Ovary (tissue), 9 donors: Measurements from ENCODE around the gene DPH6. TPM values are rescaled to one million over a fixed set of nuclear protein-coding genes. Genes with fewer than 3 reads are reported as not detected.

ENCODE experiments used
- DNase-seq, 5 donors: peaks; one replicate each; pipeline ENCODE4 v3.0.0-alpha.2; 2019 to 2020
- H3K27ac ChIP-seq, 2 donors: fragments of 200-600 bp; one replicate each; pipeline versions ENCODE4 v1.5.1 to v1.8.0; 2019 to 2022
- H3K27me3 ChIP-seq: fragments of 200-600 bp; one replicate; pipeline ENCODE4 v1.8.0; 2022
- H3K36me3 ChIP-seq: fragments of 200-600 bp; sonication (generic); one replicate; pipeline ENCODE4 v1.5.1; 2019
- H3K4me1 ChIP-seq: one replicate; pipeline ENCODE4 v1.8.1; 2013; ENCODE audit warnings: mild to moderate bottlenecking, moderate library complexity; ENCODE audit not compliant: insufficient read depth
- H3K4me3 ChIP-seq: fragments of 200-600 bp; sonication (generic); one replicate; pipeline ENCODE4 v1.5.1; 2017
- H3K9me3 ChIP-seq, 2 donors: fragments of 200-600 bp in 1 of 2; sonication (generic) in 1 of 2; one replicate each; pipeline versions ENCODE4 v1.5.1 to v1.8.1; 2013 to 2019; ENCODE audit warnings: mild to moderate bottlenecking in 1 of 2, moderate library complexity in 1 of 2
- CTCF ChIP-seq, 3 donors: fragments of 450-650 bp in 2 of 3; fragments of 200-600 bp in 1 of 3; IDR thresholded peaks; one replicate each; pipeline versions ENCODE4 v1.5.1 to v1.8.0; 2016 to 2022; ENCODE audit warnings: antibody characterized with exemption in 3 of 3, mild to moderate bottlenecking in 1 of 3
- EP300 ChIP-seq: sonication (generic); formaldehyde crosslinking; IDR thresholded peaks from one replicate; pipeline ENCODE4 v1.6.1; 2017; ENCODE audit warnings: antibody characterized with exemption
- POLR2A ChIP-seq: fragments of 450-650 bp; IDR thresholded peaks from one replicate; pipeline ENCODE4 v1.6.1; 2017; ENCODE audit warnings: antibody characterized with exemption, mild to moderate bottlenecking, moderate library complexity
- WGBS, 3 donors: extraction: QIAGEN DNeasy Blood & Tissue Kit in 1 of 3; methylation state at CpG; one replicate each; pipeline versions ENCODE4 v1.1.5 to v1.1.7; 2013 to 2017; 5-methylcytosine and 5-hydroxymethylcytosine counted together
- intact Hi-C, 4 donors: fragments of 100-400 bp; cut with DNase I; formaldehyde crosslinking; loops; one replicate each; pipeline versions ENCODE4 v1.11.0 to v1.15.1; 2022 to 2023
- polyA plus RNA-seq, 2 donors: library from polyadenylated mRNA; stranded (reverse); fragments of 200-250 nt in 1 of 2; fragments of 350-450 nt in 1 of 2; fragmentation: Illumina TruSeq in 1 of 2; extraction: RNeasy Lipid Tissue Mini Kit (QIAGEN cat#74804) in 1 of 2; gene quantifications; one replicate each; pipeline ENCODE4 v1.2.3, GENCODE V29; 2013 to 2014
- total RNA-seq, 7 donors: library from RNA; depleted of rRNA in 2 of 7; stranded (reverse); fragments of >200 nt in 2 of 7; fragmentation: NEBNext Ultra II Directional in 3 of 7; extraction: Animal tissue kit (Norgen Biotek cat#: 25700) in 3 of 7; gene quantifications; one replicate each; pipeline versions ENCODE4 v1.1.0 to v1.2.4, GENCODE V29; 2016 to 2023
- donor health status: DM: no; HTN: no; CAD: no; lungs with moderate emphysema.
- donor health status: DM: no; HTN: no; CAD: no.
- donor health status: Bipolar disorder and iron deficiency.
- donor health status: DM: yes; HTN: yes; CAD: no.
- donor health status: DM: no; HTN: no; CAD: no.
- donor health status: DM: yes; HTN: yes; CAD: no.

The DPH6 gene
- total and polyA plus RNA-seq, 9 donors, result 9.7 to 32.1 (median 24.2) TPM

GRCh38 chr15:35465783-35466182, 80.2 kb downstream of the DPH6 start:
- no peaks in the 10 kb centered on the region for H3K27me3 ChIP-seq
- intact Hi-C loops, result no loop called here
- no peak overlapping the region for H3K27ac ChIP-seq
- TF ChIP-seq CTCF (IDR thresholded peaks at IDR 0.05), result no peak
- no peak for TF ChIP-seq POLR2A
- no peak for TF ChIP-seq EP300
- no peaks in the 10 kb centered on the region for H3K4me1 ChIP-seq
- DNase-seq, result no peak
- no peaks in the 10 kb centered on the region for H3K36me3 ChIP-seq
- H3K4me3 ChIP-seq, result no peak overlapping the region
- H3K9me3 ChIP-seq, result no peaks in the 10 kb centered on the region

- no peak overlapping the region for H3K4me3 ChIP-seq
- no peak for TF ChIP-seq CTCF (IDR thresholded peaks at IDR 0.05)
- TF ChIP-seq EP300, result no peak
- TF ChIP-seq POLR2A, result no peak
- intact Hi-C loops, result no loop called here
- no peak for DNase-seq
- H3K27ac ChIP-seq, result no peak overlapping the region
- no peaks in the 10 kb centered on the region for H3K27me3 ChIP-seq
- H3K36me3 ChIP-seq, result no peaks in the 10 kb centered on the region
- 71 to 72% (median 72%) methylated on average over 4 of the region's 4 CpGs for WGBS, 3 donors
- H3K4me1 ChIP-seq, result no peaks in the 10 kb centered on the region
- no peaks in the 10 kb centered on the region for H3K9me3 ChIP-seq
These were observed 85.3 kb downstream of the DPH6 start for GRCh38 chr15:35460616-35461015.

GRCh38 chr15:35458176-35458856, 87.6 kb downstream of the DPH6 start:
- no peak for DNase-seq
- TF ChIP-seq CTCF (IDR thresholded peaks at IDR 0.05), result no peak
- TF ChIP-seq EP300, result no peak
- no peak for TF ChIP-seq POLR2A
- H3K4me3 ChIP-seq, result no peak overlapping the region
- no peaks in the 10 kb centered on the region for H3K4me1 ChIP-seq
- intact Hi-C loops, result no loop called here
- H3K27ac ChIP-seq, result no peak overlapping the region
- WGBS, 3 donors, result 95 to 98% (median 95%) methylated on average over 7 of the region's 7 CpGs
- no peaks in the 10 kb centered on the region for H3K9me3 ChIP-seq
- no peaks in the 10 kb centered on the region for H3K36me3 ChIP-seq
- H3K27me3 ChIP-seq, result no peaks in the 10 kb centered on the region

GRCh38 chr15:35455201-35455600, 90.8 kb downstream of the DPH6 start:
- H3K36me3 ChIP-seq, result no peaks in the 10 kb centered on the region
- DNase-seq, result no peak
- H3K9me3 ChIP-seq, result no peaks in the 10 kb centered on the region
- H3K4me3 ChIP-seq, result no peak overlapping the region
- H3K27ac ChIP-seq, result no peak overlapping the region
- no peak for TF ChIP-seq CTCF (IDR thresholded peaks at IDR 0.05)
- TF ChIP-seq POLR2A, result no peak
- no peak for TF ChIP-seq EP300
- intact Hi-C loops, result no loop called here
- no peaks in the 10 kb centered on the region for H3K4me1 ChIP-seq
- H3K27me3 ChIP-seq, result no peaks in the 10 kb centered on the region
